Esophagus (tissue), 2 donors: Measurements from ENCODE around the gene KCNK3. TPM values are rescaled to one million over a fixed set of nuclear protein-coding genes. Genes with fewer than 3 reads are reported as not detected.

ENCODE experiments used
- H3K27ac ChIP-seq, 2 donors: one replicate each; pipeline ENCODE4 v1.5.1; 2013; ENCODE audit warnings: low read depth in 2 of 2, mild to moderate bottlenecking in 2 of 2, inconsistent platforms in 1 of 2, low read length in 1 of 2, moderate library complexity in 1 of 2
- H3K27me3 ChIP-seq, 2 donors: one replicate each; pipeline ENCODE4 v1.6.1; 2013; ENCODE audit warnings: low read length in 2 of 2, control low read depth in 1 of 2, mild to moderate bottlenecking in 1 of 2; ENCODE audit not compliant: insufficient read depth in 2 of 2, control insufficient read depth in 1 of 2
- H3K36me3 ChIP-seq, 2 donors: one replicate each; pipeline ENCODE4 v1.6.1; 2013; ENCODE audit warnings: low read length in 1 of 2; ENCODE audit not compliant: control insufficient read depth in 2 of 2, insufficient read depth in 2 of 2
- H3K4me1 ChIP-seq, 2 donors: one replicate each; pipeline ENCODE4 v1.6.1; 2013; ENCODE audit warnings: low read length in 1 of 2; ENCODE audit not compliant: control insufficient read depth in 2 of 2, insufficient read depth in 2 of 2
- H3K4me3 ChIP-seq, 2 donors: one replicate each; pipeline ENCODE4 v1.5.1; 2013; ENCODE audit warnings: low read length in 2 of 2, mild to moderate bottlenecking in 2 of 2, low read depth in 1 of 2, moderate library complexity in 1 of 2
- H3K9me3 ChIP-seq, 2 donors: one replicate each; pipeline ENCODE4 v1.6.1; 2013; ENCODE audit warnings: mild to moderate bottlenecking in 2 of 2, low read depth in 1 of 2, low read length in 1 of 2, moderate library complexity in 1 of 2; ENCODE audit not compliant: control insufficient read depth in 2 of 2, insufficient read depth in 1 of 2
- WGBS, 2 donors: extraction: QIAGEN DNeasy Blood & Tissue Kit; methylation state at CpG; one replicate each; pipeline ENCODE4 v1.1.7; 2013; 5-methylcytosine and 5-hydroxymethylcytosine counted together
- polyA plus RNA-seq, 2 donors: library from polyadenylated mRNA; stranded (reverse); fragments of 200-250 nt; gene quantifications; one replicate each; pipeline ENCODE4 v1.2.3, GENCODE V29; 2013
- donor health status: healthy with polysubstance abuse.
- donor health status: Bipolar disorder and iron deficiency.

The KCNK3 gene
- polyA plus RNA-seq, 2 donors = 0.16 to 0.76 TPM

- no peaks in the 10 kb centered on the region for H3K4me1 ChIP-seq
- no peaks in the 10 kb centered on the region for H3K36me3 ChIP-seq
- no peak overlapping the region for H3K27ac ChIP-seq
- no peak overlapping the region for H3K4me3 ChIP-seq
- peaks cover 0 to 3% of the 10 kb centered on the region in 2 donors for H3K9me3 ChIP-seq
- WGBS, 2 donors = 86 to 88% methylated on average over 9 of the region's 9 CpGs
- H3K27me3 ChIP-seq = no peaks in the 10 kb centered on the region
Observed at GRCh38 chr2:26672818-26673393, 19.6 kb upstream of the KCNK3 start.

DNA sequence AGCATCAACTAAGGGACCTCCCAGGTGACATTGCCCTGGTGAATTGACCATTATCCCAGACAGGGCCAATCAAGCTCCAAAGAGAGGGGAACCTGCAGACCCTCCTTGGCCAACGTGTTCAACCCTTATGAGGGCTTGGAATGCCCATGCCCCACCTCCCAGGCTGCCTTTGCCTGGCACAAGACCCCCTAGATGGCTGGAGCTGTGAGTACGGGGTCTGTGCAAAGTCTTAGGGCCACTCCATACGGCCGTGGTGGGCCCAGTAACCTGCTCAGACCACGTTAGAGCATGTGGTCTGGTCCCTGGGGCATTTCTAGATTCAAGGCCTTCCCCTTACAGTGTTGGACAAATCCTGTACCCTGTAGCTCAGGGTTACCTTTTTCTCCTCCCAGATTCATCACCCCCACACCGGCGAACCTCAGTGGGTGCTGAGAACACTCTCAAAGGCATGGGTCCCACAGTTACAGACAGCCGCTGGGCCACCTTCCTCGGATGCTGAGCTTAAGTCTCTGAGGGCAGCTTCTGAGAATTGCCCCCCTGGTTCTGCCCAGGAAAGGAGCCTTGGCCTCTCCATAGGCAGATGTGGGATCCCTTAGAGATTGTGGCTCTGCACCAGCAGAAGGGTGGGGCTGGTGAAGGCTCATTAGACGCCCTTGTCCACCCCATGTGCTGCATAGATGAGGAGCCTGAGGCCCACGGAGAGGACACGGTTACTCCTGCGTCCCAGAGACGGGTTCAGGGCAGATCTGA lies 18.3 kb upstream of the KCNK3 start:
- peaks cover 0 to 3% of the 10 kb centered on the region in 2 donors for H3K9me3 ChIP-seq
- no peak overlapping the region for H3K4me3 ChIP-seq
- H3K36me3 ChIP-seq = no peaks in the 10 kb centered on the region
- H3K4me1 ChIP-seq = no peaks in the 10 kb centered on the region
- no peaks in the 10 kb centered on the region for H3K27me3 ChIP-seq
- H3K27ac ChIP-seq = no peak overlapping the region
- WGBS, 2 donors = 85 to 89% methylated on average over 14 of the region's 14 CpGs

GRCh38 chr2:26674771-26675170 lies 17.8 kb upstream of the KCNK3 start:
- Histone ChIP-seq H3K4me3 (no peak overlapping the region), H3K36me3 (no peaks in the 10 kb centered on the region), H3K9me3 (peaks cover 0 to 3% of the 10 kb centered on the region in 2 donors), H3K27ac (no peak overlapping the region), H3K27me3 (no peaks in the 10 kb centered on the region), H3K4me1 (no peaks in the 10 kb centered on the region)
- WGBS, 2 donors = 75 to 83% methylated on average over 13 of the region's 13 CpGs

DNA sequence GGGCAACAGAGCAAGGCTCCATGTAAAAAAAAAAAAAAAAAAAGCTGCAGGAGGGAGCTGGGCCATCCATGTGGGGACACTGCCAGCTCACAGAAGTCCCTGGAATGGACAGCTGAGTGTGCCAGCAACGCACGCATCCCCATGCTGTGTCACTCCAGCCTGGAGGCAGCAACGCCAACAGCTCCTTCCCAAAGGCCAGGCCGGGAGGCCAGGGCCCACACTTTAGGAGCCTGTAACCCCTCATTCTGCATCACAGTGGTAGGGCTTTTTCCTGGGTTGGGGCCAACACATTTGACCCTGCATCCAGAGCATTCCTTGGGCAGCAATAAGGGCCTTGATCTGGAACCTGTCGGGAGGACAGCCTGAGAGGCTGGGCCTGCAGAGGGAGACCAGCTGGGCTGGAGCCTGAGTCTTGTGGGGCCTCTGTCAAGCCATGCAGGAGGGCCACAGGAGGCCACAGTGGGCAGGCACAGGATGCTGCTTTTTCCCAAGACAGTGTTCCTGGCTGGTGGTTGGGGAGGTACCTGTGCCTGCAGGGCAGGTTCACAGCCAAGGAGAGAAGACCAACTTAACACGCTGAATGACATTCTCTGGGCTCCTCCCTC lies 16.8 kb upstream of the KCNK3 start:
- WGBS, 2 donors = 91 to 92% methylated on average over 6 of the region's 6 CpGs
- no peak overlapping the region for H3K4me3 ChIP-seq
- no peaks in the 10 kb centered on the region for H3K36me3 ChIP-seq
- H3K27ac ChIP-seq = no peak overlapping the region
- H3K4me1 ChIP-seq = no peaks in the 10 kb centered on the region
- no peaks in the 10 kb centered on the region for H3K27me3 ChIP-seq
- H3K9me3 ChIP-seq = peaks cover 0 to 3% of the 10 kb centered on the region in 2 donors

GRCh38 chr2:26678035-26678434 lies 14.5 kb upstream of the KCNK3 start:
- WGBS, 2 donors = 90 to 91% methylated on average over 4 of the region's 4 CpGs
- Histone ChIP-seq H3K27me3 (no peaks in the 10 kb centered on the region), H3K36me3 (no peaks in the 10 kb centered on the region), H3K27ac (no peak overlapping the region), H3K9me3 (peaks cover 0 to 3% of the 10 kb centered on the region in 2 donors), H3K4me1 (no peaks in the 10 kb centered on the region), H3K4me3 (no peak overlapping the region)

DNA sequence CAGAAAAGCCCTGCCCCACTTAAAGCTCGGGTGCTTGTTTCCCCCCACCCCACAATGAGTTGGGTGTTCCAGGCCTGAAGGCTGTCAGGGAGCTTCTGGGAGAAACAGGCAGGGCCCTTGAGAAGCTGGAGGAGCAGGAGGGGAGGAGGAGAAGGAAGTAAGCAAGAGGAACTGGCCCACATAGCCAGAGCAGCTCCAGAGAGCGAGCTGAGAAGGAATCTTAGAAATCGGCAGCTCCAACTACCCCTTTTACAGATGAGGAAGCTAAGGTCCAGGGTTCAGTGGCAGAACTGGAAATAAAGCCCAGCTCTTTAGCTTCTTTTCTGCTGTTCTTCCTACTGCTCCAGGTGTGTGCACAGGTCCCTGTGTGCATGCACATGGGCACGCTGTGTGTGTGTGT lies 12.7 kb upstream of the KCNK3 start:
- H3K9me3 ChIP-seq = peaks cover 0 to 3% of the 10 kb centered on the region in 2 donors
- H3K4me3 ChIP-seq = no peak overlapping the region
- no peak overlapping the region for H3K27ac ChIP-seq
- H3K4me1 ChIP-seq = no peaks in the 10 kb centered on the region
- WGBS, 2 donors = 69 to 81% methylated on average over 4 of the region's 4 CpGs
- no peaks in the 10 kb centered on the region for H3K27me3 ChIP-seq
- H3K36me3 ChIP-seq = no peaks in the 10 kb centered on the region

DNA sequence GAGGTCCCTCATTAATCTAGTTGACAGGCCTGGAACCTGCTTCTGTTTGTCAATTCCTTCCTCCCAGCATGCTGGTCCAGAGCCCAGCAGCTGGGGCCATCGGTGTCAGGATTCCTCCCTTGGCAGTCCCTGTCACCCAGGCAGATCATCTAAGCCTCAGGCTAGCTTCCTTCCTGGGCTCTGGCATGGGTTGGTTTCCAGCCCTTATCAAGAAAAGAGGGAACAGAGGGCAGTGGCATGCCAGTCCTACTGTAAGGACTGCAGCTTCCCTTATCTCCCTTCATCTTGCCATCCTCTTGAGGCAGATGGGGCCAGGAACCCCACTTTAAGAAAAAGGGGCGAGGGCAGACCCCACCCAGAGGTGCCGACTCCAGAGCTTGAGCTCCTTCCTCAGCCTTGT lies 10.9 kb upstream of the KCNK3 start:
- Histone ChIP-seq H3K36me3 (no peaks in the 10 kb centered on the region), H3K4me1 (peaks cover 0 to 3% of the 10 kb centered on the region in 2 donors), H3K27me3 (no peaks in the 10 kb centered on the region), H3K4me3 (no peak overlapping the region), H3K27ac (no peak overlapping the region), H3K9me3 (peaks cover 0 to 3% of the 10 kb centered on the region in 2 donors)
- WGBS, 2 donors = 64 to 79% methylated on average over 3 of the region's 3 CpGs

- no peak overlapping the region for H3K27ac ChIP-seq
- peaks cover 0 to 3% of the 10 kb centered on the region in 2 donors for H3K9me3 ChIP-seq
- 66 to 82% methylated on average over 8 of the region's 8 CpGs for WGBS, 2 donors
- no peak overlapping the region for H3K4me3 ChIP-seq
- no peaks in the 10 kb centered on the region for H3K27me3 ChIP-seq
- H3K4me1 ChIP-seq = peaks cover 0 to 3% of the 10 kb centered on the region in 2 donors
- H3K36me3 ChIP-seq = no peaks in the 10 kb centered on the region
Observed at GRCh38 chr2:26682155-26682554, 10.4 kb upstream of the KCNK3 start.

GRCh38 chr2:26683583-26683982 lies 8.9 kb upstream of the KCNK3 start:
- Histone ChIP-seq H3K27ac (no peak overlapping the region), H3K4me3 (no peak overlapping the region), H3K36me3 (no peaks in the 10 kb centered on the region), H3K4me1 (peaks cover 0 to 3% of the 10 kb centered on the region in 2 donors), H3K9me3 (no peaks in the 10 kb centered on the region), H3K27me3 (no peaks in the 10 kb centered on the region)
- 80 to 83% methylated on average over 6 of the region's 6 CpGs for WGBS, 2 donors
